ENCODE data around the gene MFAP3.
"Not testable (repeated sequence)": the region's sequence is repeated elsewhere in the genome, so short reads cannot be mapped to it uniquely, and the experiment has no call there.

The MFAP3 gene

DNA sequence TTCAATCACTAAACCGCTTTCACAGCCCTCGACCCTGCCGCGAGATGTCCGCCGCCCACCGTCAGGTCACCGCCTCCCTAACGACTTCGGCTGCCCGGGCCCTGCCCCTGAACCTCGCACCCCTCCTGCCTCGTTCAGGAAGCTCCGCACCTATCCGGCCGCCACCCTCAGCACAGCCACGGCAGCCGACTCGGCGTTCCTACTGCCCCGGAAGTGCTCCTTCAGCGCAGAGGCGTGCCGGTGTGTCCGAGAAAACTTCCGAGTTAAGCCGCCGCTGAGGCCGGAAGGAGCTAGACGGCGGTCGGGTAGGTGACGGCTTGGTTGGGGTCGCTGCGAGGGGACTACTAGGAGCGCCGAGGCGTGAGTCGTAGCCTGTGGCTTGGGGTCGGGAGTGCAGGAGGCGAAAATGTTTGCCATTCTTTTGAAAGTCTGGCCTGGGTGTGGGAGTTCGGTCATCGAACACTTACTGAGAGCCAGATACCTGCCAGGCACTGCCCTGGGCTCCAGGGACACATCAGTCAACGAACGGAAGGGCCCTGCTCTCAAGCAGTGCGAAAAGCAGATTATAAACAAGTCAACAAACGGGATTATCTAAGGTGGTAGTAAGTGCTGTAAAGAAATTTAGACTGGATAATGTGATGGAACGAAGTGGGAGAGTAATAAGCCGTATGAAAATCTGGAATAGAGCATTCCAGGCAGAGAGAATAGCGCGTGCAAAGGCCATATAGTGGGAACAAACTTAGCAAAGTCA lies at the start of gene MFAP3, which contains the start of gene FAM114A2:
TSS of gene MFAP3 (plus strand) at position 261 of the 751 bp plus-strand sequence. CDS start 10,756 bp downstream, outside the sequence.
TSS of gene FAM114A2 (minus strand) at position 204 of the 751 bp plus-strand sequence. CDS start 3,957 bp downstream, outside the sequence.
- peak; percentile 91 for DNase-seq

- DNase-seq, result no peak
These were observed 47.6 kb upstream of the MFAP3 start for GRCh38 chr5:153991168-153991567.

DNA sequence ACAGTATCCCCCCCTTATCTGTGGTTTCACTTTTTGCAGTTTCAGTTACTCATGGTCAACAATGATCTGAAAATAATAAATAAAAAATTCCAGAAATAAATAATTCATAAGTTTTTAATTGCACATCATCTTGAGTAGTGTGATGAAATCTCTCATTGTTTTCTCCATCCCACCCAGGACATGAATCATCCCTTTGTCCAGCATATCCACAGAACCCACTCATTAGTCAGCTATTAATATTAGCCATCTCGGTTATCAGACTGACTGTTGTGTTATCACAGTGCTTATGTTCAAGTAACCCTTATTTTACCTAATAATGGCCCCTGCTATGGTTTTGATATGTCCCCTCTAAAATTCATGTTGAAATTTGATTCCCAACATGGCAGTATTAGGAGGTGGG lies 40.8 kb upstream of the MFAP3 start:
- DNase-seq, result no peak

GRCh38 chr5:153998768-153999167 lies 40.0 kb upstream of the MFAP3 start:
- no peak for DNase-seq

GRCh38 chr5:153999995-154000394 lies 38.8 kb upstream of the MFAP3 start:
- no peak for DNase-seq

DNA sequence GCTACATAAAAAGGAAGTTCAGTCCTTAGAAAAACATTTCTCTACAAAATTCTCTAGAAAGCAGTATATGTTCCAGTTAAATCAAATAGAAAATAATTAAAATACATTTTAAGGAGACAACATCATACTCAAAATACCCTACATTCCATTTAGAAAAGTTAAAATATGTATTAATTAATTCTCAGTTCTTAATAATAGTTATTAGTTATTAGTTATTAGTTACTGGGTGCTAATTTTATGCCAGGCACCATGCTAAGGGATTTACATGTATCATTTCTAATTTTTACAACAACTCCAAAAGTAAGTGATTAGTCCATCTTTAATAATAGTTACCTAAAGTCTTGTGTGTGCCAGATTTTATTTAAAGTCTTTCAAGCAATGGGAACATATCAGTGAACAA lies 38.1 kb upstream of the MFAP3 start:
- DNase-seq, result no peak

DNA sequence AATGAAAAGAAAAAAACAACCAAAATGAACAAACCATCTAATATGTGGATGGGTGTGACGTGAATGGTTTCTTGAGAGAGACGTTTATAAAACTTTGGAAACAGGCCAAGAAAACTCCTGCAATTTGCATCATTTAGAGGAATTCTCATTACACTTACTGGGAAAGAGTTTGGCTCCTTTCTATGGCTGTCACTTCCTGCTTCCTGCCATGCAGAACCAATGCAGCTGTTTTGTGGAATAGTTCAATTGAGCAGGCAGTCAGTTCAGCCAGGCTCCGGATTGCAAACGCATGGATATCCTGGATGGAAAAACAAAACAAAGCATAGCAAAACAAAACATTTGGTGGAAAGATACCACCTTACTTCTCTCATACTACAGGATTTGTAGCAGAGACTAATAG lies 36.7 kb upstream of the MFAP3 start:
- DNase-seq, result no peak

- DNase-seq, result no peak
These were observed 36.2 kb upstream of the MFAP3 start for GRCh38 chr5:154002511-154003020.

DNA sequence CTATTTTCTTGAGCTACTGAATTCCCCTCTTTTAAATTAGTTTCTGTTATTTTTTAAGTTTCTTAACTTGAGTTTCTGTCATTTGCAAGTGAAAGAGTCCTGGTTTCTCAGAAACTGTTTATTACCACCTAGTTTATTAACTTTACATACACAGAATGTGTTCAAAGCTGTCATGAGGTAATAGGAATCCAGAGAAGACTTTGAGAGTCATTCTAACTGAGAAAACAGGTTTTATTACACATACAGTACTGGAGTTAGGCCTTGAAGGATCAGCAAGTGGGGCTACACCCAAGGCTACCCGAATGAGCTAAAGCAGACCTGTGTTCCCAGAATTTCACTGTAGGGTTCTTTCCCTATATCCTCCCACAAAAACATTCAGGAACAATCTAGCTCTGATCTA lies 33.1 kb upstream of the MFAP3 start:
- no peak for DNase-seq

DNA sequence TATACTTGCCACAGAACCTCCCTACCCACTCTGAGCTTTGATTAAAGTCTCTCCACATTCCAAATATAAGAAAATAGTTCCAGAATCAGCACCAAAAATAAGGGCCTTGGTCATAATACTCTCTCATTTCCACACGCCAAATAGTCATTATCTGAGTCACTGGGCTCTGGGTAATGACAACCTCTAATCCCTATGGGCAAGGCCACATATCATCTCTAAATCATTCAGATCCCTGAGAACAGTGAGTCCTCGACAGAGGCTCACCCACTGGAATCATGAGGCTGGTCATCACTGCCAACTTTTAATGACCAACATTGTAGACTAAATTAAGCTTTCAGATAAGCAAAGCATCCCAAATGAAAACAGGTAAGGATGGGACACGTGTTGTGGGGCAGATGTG lies 28.1 kb upstream of the MFAP3 start:
- DNase-seq, result no peak

DNA sequence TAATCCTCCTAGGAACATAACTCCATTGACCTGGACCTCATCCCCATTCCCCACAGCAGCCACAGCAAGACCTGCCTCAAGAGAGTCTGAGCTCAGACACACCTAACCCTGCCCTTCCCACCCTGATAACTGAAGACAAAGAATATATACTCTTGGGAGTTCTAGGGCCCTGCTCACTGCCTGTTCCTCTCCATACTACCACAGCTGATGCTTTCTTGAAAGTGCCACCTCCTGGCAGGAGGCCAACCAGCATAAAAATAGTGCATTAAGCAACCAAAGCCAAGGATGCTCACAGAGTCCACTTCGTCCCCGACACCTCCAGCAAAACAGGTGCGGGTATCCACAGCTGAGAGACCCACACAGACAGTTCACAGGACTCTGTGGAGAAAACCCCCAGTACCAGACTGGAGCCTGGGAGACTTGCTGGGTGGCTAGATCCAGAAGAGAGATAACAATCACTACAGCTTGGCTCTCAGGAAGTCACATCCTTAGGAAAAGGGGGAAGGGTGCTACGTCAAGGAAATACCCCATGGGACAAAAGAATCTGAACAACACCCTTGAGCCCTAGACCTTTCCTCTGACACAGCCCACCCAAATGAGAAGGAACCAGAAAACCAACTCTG lies 23.6 kb upstream of the MFAP3 start:
- no peak for DNase-seq

DNA sequence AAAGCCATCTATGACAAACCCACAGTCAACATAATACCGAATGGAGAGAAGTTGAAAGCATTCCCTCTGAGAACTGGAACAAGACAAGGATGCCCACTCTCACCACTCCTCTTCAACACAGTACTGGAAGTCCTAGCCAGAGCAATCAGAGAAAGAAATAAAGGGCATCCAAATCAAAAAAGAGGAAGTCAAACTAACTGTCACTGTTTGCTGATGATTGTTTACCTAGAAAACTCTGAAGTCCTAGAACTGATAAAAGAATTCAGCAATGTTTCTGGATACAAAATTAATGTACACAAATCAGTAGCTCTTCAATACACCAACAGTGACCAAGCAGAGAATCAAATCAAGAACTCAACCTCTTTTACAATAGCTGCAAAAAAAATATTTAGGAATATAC lies 19.8 kb upstream of the MFAP3 start:
- not testable (repeated sequence) for DNase-seq

- no peak for DNase-seq
These were observed 12.8 kb upstream of the MFAP3 start for GRCh38 chr5:154025951-154026350.

- DNase-seq, result no peak
These were observed 6.8 kb upstream of the MFAP3 start for GRCh38 chr5:154031937-154032489.

GRCh38 chr5:154034944-154035343 lies 3.8 kb upstream of the MFAP3 start:
- DNase-seq, result no peak

- peak; percentile 62 for DNase-seq
These were observed 483 bp upstream of the MFAP3 start for GRCh38 chr5:154038261-154038706.

DNA sequence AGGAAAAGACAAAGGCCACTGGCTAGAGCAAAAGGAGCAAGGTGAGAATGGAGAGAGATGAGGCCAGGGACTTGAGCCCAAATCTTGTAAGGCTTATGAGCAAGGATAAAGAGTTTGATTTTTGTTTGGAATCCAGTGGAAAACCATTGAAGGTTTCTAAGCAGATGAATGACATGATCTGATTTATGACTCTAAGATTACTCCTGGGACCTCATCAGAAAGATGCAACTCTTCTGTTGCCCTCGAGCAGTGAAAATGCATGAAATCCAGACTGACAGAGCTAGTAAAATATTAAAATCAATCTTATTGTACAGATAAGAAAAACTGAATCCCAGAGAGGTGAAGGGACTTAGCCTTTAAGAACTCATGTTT lies 677 bp downstream of the MFAP3 start:
- DNase-seq, result no peak

DNA sequence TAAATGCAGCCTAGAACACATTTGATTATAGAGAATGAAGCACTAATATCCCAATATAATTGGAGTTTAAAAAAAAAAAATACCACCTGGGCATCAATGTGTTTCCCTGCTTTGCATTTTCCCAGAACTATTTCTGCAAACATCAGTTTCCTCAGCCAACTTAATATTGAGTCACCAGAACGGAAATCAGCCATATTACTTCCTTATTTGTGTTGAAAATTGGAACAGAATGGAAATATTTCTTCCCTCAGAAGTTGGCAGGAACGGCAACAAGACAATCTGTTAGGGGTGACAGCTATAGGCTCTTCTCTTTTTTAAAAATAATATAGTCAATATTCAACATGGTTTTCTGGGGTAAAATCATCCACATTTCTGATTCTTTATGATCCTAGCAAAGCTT lies 4.0 kb downstream of the MFAP3 start:
- no peak for DNase-seq

DNA sequence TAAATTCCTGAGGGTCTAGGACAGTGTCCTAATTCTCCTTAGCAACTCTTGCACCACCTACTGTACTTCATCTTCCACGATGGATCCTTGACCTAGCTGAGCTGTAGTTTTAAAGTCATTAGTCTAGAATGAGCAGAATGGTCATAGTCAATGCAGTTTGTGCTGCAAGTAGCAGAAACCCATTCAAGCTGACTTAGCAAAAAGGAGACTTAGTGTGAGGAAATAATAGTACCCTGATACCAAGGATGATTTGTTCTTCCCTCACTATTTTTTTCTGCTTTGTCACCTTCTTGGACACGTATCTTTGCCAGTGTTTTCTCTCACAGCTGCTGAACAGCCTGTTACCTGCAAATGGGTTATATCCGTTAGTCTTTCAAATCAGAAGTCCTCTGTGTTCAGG lies 5.3 kb downstream of the MFAP3 start:
- no peak for DNase-seq

GRCh38 chr5:154044581-154044980 lies 5.8 kb downstream of the MFAP3 start:
- no peak for DNase-seq

- DNase-seq, result no peak
These were observed 7.7 kb downstream of the MFAP3 start for GRCh38 chr5:154046486-154046885.

- no peak for DNase-seq
These were observed 8.6 kb downstream of the MFAP3 start for GRCh38 chr5:154047324-154047723.

DNA sequence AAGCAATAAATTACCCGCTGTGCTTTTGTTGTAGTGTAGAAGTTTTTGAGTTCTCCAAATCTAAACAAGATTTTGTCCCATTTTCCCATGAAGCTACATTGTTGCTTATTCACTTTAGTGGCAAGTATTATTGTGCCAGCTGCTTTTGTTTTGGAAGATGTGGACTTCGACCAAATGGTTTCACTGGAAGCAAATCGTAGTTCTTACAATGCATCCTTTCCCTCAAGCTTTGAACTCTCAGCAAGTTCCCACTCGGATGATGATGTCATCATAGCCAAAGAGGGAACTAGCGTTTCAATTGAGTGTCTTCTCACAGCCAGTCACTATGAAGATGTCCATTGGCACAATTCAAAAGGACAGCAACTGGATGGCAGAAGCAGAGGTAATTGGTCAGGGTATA lies 10.9 kb downstream of the MFAP3 start:
- no peak for DNase-seq

DNA sequence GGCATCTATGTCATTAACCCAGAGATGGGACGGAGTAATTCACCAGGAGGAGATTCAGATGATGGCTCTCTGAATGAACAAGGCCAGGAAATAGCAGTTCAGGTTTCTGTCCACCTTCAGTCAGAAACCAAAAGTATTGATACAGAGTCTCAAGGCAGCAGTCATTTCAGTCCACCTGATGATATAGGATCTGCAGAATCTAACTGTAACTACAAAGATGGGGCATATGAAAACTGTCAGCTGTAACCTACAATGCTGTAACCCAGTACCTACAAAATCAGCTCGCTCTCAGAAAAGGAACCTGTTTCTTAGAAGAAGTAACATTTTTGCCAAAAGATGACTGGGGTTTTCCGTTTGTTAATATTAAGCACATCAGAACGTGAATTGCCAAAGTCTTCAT lies 14.7 kb downstream of the MFAP3 start:
- DNase-seq, result no peak

Data from CD4-positive, alpha-beta T cell treated with Interleukin-17A for 1 hour (primary cell).